ENCODE data around the gene HOXD9.

DNA sequence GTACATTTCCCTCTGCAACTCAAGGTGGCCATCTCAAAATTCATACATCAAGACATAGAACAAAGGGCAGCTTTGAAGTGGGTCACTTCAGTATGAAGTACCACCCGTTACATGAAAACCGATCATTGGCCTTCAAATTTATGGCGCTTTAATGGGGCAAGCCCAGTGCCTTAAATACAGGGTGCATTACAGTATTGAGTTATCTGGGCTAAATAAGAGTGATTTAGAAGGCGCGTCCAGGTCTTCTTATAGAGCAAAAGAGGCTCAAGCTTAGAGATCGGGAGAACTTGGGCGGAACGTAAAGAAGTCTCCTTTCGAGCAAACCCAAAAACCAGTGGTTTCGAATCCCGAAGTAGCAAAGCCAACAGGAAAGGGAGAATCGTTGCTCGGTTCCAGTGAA lies 41.7 kb downstream of the HOXD9 start:
- TF ChIP-seq CTCF (IDR thresholded peaks at IDR 0.05) (no peak), ZBTB33 (IDR thresholded peaks at IDR 0.05; ENCODE audit: borderline replicate concordance, low read depth) (no peak), RFX5 (IDR thresholded peaks at IDR 0.05; ENCODE audit: low read length) (no peak), SMC3 (IDR thresholded peaks at IDR 0.05; ENCODE audit: low read depth, low read length) (no peak), EP300 (IDR thresholded peaks at IDR 0.05; ENCODE audit: borderline replicate concordance in 1 of 2, low read depth in 1 of 2, low read length in 1 of 2) (no peak), POLR2AphosphoS5 (IDR thresholded peaks at IDR 0.05; ENCODE audit: low read depth, low read length) (no peak), MAX (IDR thresholded peaks at IDR 0.05; ENCODE audit: low read depth) (no peak), GABPA (IDR thresholded peaks at IDR 0.05; ENCODE audit: low read depth) (no peak), MXI1 (IDR thresholded peaks at IDR 0.05; ENCODE audit: low read depth, low read length) (no peak), YY1 (IDR thresholded peaks at IDR 0.05; ENCODE audit: low read depth) (no peak), MEF2A (IDR thresholded peaks at IDR 0.05; ENCODE audit: borderline replicate concordance, low read depth) (no peak)
